SK-N-SH (cell line): ENCODE data around the gene ABCF3.

Source experiments
- CHD2 ChIP-seq: fragments of 150-350 bp; IDR thresholded peaks from 2 replicates; pipeline ENCODE4 v1.6.1; 2018; ENCODE audit warnings: low read length; ENCODE audit not compliant: partially characterized antibody
- EP300 ChIP-seq, 2 experiments: IDR thresholded peaks; 2 replicates each; pipeline versions ENCODE4 v1.4.0 to v1.6.1; 2012; ENCODE audit warnings: borderline replicate concordance in 1 of 2, low read depth in 1 of 2, low read length in 1 of 2
- GATA2 ChIP-seq: sonication (generic); formaldehyde crosslinking; IDR thresholded peaks from 2 replicates; pipeline ENCODE4 v1.5.0; 2020; ENCODE audit warnings: mild to moderate bottlenecking, missing genetic modification reagents
- SMC3 ChIP-seq: IDR thresholded peaks from 2 replicates; pipeline ENCODE4 v1.6.1; 2012; ENCODE audit warnings: low read depth, low read length, improper control_type of control experiment
- TAF1 ChIP-seq: IDR thresholded peaks from 2 replicates; pipeline ENCODE4 v1.6.1; 2012; ENCODE audit warnings: low read depth, mild to moderate bottlenecking, low read length, moderate library complexity, borderline replicate concordance
- TCF12 ChIP-seq: IDR thresholded peaks from 2 replicates; pipeline ENCODE4 v1.4.0; 2012
- TF ChIP-seq, protein P1 (sequence below): fragments of 200-600 bp; sonication (generic); IDR thresholded peaks from 2 replicates; pipeline ENCODE4 v1.6.1; 2017; ENCODE audit warnings: antibody characterized with exemption, mild to moderate bottlenecking, moderate library complexity
- TF ChIP-seq, protein P2 (sequence below): IDR thresholded peaks from 2 replicates; pipeline ENCODE4 v1.4.0; 2012; ENCODE audit warnings: low read depth

DNA sequence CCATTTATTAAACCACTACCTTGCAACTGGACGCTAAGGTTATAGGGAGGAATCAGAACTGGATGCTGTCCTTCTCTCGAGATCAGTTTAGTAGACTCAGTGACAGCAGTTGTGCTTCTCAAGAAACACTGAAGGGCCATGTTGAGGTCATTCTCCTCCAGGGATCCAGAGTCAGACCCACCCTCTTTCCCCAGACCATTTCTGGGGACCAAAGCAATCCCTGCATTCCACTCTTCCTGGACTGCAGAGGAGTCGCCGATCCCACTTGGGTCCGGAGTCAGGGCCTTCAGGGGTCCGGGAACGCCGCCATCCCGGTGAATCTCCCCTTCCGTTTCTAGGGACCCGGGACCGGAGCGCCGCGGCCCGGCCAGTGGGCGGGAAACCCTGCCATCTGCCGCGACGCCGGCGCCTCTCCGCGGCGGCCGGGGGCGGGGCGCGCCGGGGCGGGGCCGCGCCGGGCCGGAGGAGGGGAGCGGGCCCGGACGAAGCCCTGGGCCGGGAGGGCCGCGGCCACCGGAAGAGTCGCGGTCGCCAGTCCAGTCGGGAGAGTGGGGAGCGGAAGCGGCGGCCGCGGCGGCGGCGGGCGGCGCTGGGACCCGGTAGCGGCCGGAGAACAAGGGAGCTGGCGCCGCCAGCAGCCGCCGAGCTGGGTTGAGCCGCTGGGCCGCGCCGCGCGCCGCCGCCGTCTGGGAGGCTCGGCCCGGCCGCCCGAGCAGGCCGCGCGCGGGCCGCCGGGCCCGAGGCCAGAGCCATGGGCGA, 30.9 kb upstream of the ABCF3 start, which contains the start of gene DVL3:
- TF ChIP-seq, protein P1, sequence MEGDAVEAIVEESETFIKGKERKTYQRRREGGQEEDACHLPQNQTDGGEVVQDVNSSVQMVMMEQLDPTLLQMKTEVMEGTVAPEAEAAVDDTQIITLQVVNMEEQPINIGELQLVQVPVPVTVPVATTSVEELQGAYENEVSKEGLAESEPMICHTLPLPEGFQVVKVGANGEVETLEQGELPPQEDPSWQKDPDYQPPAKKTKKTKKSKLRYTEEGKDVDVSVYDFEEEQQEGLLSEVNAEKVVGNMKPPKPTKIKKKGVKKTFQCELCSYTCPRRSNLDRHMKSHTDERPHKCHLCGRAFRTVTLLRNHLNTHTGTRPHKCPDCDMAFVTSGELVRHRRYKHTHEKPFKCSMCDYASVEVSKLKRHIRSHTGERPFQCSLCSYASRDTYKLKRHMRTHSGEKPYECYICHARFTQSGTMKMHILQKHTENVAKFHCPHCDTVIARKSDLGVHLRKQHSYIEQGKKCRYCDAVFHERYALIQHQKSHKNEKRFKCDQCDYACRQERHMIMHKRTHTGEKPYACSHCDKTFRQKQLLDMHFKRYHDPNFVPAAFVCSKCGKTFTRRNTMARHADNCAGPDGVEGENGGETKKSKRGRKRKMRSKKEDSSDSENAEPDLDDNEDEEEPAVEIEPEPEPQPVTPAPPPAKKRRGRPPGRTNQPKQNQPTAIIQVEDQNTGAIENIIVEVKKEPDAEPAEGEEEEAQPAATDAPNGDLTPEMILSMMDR: no peak
- TF ChIP-seq GATA2 (CRISPR knock-in tag) (no peak), TAF1 (peak; percentile 42), CHD2 (no peak), TCF12 (no peak), EP300 (IDR thresholded peaks at IDR 0.05; ENCODE audit: borderline replicate concordance in 1 of 2, low read depth in 1 of 2, low read length in 1 of 2) (peak in 1 of 2 experiments; percentile 44; a peak in 1 of 4 replicates), SMC3 (no peak)
- TF ChIP-seq, protein P2, sequence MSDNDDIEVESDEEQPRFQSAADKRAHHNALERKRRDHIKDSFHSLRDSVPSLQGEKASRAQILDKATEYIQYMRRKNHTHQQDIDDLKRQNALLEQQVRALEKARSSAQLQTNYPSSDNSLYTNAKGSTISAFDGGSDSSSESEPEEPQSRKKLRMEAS: peak; percentile 33; the same call in 1 of the 2 replicates
